ENCODE measurements around the gene CES5A.
"Not testable (repeated sequence)": the region's sequence is repeated elsewhere in the genome, so short reads cannot be mapped to it uniquely, and the experiment has no call there.

Gene CES5A

DNA sequence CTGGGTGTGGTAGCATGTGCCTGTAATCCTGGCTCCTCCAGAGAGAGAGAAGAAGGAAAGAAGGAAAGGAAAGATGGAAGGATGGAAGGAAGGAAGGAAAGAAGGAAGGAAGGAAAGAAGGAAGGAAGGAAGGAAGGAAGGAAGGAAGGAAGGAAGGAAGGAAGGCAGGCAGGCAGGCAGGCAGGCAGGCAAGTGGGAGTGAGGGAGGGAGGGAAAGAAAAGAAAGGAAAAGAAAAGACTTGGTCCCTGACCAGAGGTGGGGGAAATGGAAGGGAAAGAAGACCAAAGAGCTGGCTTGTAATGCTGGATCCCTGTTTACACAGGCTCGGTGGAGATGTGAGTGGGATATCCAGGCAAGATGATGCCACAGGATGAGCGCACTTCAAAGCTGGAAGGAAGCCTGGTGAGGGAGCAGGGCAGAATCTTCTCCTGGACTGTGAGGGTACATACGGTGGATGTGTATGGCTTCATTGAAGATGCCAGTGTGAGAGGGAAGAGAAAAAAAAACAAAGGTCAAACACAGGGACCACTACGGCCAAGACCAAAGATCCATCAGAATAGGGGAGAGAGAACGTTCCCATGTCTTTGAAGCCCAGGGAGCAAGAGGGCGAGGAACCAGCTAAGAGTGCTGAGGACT, 44.4 kb downstream of the CES5A start:
- DNase-seq (ENCODE audit: low read depth in 2 of 2), result no peak

DNA sequence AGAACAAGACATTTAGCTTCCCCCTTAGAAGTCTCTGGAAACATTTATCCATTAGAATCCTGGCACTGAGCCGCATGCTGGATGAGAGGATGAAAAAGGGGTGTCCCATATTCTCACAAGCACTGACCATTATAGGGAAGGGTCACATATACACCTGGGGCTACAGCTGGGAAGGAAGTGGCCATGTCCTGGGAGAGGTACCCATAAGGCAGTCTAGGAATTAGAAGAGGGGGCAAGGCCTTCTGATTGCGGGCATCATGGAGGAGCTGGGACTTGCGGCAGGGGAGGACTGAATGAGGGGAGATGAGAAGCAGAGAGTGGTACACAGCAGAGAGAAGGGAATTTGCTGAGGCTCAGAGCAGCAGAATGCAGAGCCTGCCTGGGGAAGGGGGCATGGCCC, 45.9 kb downstream of the CES5A start:
- not testable (repeated sequence) for DNase-seq (ENCODE audit: low read depth in 2 of 2)

DNA sequence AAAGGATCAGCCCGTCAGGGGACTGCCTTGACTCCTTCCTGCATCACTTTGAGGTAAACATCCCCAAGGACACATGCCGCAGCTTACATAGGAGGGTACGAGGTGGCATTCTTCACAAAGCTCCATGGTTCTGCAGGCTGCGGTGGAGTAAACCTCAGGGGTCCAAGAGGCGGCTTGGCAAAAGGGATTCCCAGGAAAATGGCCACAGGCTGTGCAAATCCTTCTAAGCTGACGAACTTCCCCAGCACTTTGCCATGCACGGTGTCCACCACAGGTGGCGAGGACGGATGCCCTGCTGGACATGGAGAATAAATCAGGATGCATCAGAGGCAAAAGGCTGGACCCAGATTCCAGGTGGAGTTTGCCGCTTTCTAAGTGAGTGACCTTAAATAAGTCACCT, 46.5 kb downstream of the CES5A start:
- no peak for DNase-seq (ENCODE audit: low read depth in 2 of 2)

DNA sequence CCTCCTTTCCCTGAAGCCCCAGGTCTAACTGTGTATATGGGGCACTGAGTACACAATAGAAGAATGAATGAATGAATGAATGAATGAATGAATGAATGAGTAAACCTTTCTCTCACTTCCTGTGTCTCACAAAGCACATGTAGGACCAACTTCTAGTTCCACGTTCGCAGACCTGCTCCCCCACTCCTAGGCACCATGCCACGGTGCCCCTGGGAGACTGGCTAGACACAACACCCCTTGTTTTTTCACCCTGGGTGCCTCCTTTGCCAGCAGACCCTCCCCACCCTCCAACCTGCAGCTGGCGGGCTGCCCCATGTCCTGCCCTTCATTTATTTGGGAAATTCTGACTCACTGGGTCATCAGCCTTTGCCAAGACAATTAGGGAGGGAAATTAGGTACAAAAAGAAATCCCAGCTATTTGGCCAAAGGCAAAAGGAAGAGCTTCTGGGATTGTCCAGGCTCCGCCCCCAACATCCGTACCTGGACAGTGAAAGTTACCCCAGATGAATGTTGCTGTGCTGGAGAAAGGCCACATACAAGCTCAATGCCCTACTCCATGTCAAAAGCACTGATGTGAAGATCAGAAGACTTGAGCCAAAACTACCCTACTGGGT, 50.0 kb downstream of the CES5A start:
- no peak for DNase-seq (ENCODE audit: low read depth in 2 of 2)

DNA sequence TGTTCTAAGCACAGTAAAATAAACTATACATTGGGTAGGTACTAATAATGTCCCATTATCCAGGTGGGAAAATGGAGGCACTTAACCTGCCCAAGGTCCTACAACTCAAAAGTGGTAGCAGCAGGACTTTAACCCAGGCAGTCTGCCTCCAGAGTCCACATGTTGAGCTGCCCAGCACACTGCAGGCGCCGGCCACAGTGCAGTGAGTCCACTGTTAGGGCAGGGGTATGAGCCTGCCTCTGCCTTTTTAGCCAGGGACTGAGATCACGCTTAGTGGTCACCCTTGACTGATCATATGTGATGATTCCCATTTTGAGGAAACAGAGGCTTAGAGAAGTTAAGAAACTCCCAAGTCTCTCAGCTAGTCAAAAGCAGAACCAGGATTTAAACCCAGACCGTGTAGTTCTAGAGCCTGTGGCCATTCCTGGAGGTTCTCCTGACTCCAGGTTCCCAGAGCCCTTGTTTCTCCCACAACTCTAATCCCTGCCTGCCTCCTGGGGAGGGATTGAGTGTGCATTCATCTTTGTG, 50.6 kb downstream of the CES5A start:
- DNase-seq (ENCODE audit: low read depth in 2 of 2), result no peak

DNA sequence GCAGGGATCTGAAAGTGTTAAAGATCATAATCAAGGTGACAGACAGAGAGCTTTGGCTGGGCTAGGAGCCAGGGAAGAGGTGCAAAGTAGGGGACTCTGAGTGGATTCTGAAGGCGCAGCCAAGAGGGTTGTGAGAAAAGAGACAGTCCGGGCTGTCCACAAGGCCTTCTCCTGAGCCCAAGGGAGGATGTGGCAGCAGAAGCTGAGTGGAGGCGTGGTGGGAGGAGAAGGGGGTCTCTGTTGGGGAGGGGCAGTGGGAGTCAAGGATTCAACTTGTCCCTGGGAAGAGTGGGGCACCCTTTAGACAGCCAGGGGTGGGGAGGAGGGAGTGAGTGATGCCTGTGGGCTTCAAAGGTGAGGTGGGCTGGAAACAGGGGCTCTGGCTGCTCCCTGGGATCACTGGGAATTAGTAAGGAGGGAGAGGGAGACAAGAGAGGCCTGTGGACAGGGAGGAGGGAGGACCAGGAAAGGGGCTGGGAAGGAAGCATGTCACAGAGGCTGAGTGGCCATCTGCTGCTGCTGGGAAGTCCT, 52.8 kb downstream of the CES5A start:
- DNase-seq (ENCODE audit: low read depth in 2 of 2), result no peak

DNA sequence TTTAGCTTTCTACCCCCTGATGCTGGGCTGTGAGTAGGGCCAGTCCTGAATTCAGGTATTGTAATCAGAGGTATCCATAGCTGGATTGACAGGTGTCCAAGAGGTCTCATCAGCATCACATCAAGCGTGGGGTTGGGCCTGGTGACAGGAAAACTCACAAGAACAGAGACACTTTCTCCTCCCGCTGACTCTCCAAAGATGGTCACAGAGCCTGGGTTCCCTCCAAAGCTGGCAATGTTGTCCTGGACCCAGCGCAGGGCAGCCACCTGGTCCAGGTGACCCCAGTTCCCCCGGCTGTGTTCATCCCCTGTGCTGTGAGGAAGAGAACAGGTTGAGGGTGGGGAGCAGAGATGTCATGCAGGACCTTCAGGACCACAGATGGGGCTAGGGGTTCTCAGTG, 54.0 kb downstream of the CES5A start:
- no peak for DNase-seq (ENCODE audit: low read depth in 2 of 2)

DNA sequence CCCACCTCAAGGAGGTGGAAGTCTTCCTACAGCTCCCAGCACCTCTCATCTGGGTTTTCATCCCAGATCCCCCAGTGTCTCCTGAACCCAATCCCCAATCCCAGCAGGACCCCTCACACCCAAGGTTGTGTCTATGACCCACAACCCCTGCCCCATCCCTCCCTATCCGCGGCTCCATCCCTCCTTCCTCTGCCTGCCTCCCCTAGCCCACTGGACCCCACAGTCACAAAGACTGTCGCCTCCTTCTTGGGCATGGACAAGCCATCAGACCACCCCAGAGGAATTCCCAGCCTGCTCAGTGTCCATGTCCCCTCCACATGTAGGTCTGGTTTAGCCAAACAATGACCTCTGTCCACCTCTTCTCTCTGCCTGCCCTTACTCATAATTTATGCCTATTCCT, 54.6 kb downstream of the CES5A start:
- DNase-seq (ENCODE audit: low read depth in 2 of 2), result no peak

DNA sequence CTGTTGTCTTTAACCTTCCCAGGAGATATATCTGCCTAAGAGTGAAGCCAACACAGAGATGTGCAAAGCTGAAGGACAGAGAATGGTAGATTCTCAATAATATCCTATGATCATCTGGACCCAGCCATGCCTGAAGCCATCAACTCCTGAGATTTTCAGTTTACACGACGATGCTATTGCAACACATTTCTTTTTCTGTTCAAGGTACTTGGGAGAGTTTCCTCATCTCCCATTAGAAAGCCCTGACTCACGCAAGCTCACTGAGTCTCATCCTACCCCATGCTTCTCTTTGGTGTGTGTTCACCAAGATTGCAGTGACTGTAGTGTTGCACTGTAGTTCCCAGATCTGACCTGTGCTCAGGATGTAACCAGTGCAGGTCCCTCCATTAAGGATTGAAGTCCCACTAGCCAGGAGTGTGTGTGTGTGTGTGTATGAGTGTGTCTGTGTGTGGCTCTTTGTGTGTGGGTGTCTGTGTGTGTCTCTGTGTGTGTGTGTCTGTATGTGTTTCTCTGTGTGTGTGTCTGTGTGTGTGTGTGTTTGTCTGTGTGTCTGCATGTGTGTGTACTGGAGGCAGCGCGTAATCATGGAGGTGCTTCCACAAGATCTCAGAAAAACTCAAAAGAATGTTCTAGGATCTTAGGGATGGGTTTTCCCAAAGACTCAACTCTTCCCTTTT, 57.8 kb downstream of the CES5A start:
- no peak for DNase-seq (ENCODE audit: low read depth in 2 of 2)

DNA sequence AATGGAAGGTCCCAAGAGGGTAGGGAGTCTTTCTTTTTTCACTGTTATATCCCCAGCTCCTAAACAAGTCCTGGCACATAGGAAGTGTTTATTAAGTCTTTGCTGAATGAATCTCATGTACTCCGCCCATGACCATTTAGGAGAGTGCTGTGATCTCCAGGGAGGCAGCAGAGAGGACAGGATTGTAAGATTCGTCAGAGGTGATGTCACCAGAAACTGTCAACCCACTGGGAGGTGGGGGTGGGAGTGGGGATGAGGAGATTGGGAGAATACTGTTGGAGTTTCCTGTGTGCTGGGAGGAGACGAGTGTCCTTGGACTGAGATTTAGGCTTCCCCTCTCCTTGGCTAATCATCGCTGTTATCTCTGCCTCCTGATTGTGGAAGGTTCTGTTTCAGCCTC, 59.0 kb downstream of the CES5A start:
- not testable (repeated sequence) for DNase-seq (ENCODE audit: low read depth in 2 of 2)

DNA sequence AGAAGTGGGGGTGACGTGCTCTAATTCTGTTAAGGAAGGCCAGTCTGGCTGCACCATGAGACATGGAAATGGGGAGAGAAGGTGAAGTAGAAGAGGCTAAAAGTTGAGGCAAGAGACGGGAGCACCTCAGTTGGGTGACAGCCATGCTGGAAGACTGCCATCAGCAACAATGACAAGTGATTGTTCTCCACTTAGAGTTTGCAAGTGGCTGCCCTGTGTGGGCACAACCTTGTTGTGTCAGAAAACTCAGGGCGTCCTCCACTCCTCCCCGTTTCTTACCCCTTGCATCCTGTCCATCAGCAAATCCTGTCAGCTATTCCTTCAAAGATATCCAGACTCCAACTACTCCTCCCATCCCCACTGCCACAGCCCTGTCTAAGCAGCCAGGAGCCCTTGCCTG, 59.9 kb downstream of the CES5A start:
- DNase-seq (ENCODE audit: low read depth in 2 of 2), result no peak

DNA sequence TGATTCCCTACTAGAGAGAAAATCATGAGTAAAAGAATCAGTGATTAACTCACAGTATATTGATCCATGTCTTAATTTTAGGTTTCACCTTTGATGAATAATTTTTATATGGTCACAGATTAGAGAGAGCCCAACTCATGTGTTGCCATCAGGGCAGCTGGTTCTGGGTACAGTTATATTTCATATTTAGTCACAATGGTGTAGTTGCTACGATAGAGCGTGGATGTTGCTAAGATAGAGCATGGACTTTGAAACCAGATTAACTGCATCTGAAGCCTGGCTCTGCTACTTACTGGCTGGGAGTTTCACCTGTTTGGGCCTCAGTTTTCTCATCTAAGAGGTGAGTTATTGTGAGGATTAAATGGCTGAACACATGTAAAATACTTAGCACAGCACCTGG, 61.0 kb downstream of the CES5A start:
- not testable (repeated sequence) for DNase-seq (ENCODE audit: low read depth in 2 of 2)

DNA sequence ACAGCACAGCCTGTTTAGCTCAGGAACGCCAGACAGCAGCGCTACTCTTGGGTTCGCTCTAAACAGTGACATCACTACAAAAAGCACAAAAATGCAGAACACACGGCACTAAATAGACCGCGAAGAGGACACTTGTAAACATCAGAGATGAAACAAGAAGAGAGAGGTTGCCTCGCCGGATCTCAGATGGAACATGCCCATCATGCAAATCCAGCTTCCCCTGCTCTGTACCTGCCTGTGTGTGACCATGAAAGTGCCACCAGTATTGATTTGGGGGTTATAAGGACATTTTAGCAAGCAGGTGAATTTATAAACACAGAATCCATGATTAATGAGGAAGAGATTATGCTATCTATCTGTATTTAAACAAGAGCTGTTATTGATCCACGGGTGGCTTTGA, 61.4 kb downstream of the CES5A start:
- not testable (repeated sequence) for DNase-seq (ENCODE audit: low read depth in 2 of 2)

DNA sequence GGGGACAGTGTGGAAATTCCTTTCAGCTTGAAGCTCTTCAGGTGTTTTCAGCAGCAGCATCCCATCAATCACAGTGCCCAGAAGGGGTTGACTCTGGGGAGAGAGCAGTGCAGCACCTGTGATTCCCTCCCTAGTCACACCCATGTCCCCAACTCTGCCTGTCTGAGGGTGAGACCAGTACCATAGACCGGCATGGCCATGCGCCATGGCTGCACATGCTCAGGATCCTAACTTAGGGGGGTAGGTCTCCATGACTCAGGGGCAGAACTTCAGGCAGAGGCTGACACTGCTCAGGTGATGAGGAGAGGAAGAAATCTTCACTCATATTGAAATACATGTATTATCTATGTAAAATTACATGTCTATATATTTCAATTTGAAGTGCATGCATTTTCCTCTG, 62.2 kb downstream of the CES5A start:
- no peak for DNase-seq (ENCODE audit: low read depth in 2 of 2)

DNA sequence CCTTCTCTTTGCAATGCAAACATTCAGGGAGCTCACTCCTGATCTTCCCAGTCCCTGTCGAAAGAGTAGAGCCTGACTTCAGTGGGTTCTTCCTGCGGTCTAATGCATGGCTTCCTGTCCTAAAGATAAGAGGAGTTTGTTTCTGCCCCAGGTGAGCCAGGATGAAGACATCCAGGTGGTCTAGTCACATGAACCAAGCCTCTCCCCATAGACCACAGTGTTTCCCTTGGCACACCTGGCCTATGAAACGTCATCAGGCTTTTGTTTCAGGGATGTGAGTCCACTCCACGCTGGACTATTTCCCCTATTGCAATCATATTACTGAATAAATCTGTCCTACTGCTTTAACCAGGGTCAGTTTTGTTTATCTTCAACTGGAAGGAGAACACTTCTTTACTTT, 63.4 kb downstream of the CES5A start:
- no peak for DNase-seq (ENCODE audit: low read depth in 2 of 2)

DNA sequence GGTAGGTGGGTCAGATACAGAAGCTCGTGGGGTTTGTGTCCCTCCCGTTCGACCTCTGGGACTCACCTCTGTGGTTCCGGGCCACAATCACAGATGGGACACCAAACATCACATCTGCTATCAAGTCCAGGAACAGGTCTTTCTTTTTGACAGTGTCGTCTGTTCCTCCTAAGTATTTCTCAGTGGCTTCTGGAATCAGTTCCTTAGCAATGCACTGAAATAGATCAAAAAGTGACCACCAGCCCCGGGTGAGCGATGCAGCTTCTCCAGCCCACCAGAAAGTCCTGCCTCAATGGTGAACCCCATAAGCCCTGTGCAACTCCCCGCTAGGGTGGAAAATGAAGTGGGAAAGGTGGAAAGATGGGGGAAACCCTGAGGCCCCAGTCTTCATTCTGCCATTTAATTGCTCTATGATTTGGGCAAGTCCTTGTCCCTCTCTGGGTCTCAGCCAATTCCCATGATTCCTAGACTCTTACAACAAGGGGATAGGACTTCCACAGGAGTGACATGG, 64.7 kb downstream of the CES5A start:
- no peak for DNase-seq (ENCODE audit: low read depth in 2 of 2)

DNA sequence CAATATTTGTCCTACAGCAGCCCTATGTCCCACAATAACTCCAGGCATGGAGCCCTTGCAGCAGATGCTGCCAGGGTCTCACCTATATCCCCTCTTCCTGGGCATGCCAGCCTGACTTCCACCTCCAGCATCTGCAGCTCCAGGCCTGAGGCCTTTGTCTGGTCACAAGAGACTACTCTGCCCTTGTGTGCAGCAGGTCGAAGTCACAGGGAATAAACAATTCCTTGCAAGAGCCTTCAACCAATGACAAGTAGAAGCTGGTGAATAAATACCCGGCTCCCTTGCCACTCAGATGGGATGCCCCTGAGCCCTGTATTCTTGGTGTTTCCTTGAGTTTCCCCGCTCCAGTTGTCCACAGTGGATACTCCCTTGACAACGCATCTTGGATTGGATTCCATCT, 65.3 kb downstream of the CES5A start:
- DNase-seq (ENCODE audit: low read depth in 2 of 2), result no peak

DNA sequence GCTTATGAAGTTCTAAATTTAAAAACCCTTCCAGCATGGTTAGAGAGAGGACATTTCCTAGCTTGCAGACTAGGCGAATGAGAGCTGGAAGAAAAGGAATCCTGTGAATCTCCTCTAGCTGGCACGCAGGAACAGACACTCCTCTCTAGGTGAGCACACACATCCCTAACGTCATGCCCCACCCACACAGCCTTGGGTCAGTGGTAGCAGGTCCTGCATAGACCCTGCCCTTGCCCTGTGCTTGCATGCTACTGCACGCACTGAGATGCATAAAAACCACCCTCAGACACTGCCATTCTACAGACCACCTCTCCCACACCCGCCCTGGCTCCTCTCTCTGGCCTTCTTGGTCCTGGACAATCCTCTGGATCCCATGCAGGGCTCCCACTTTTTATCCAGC, 65.8 kb downstream of the CES5A start:
- no peak for DNase-seq (ENCODE audit: low read depth in 2 of 2)

DNA sequence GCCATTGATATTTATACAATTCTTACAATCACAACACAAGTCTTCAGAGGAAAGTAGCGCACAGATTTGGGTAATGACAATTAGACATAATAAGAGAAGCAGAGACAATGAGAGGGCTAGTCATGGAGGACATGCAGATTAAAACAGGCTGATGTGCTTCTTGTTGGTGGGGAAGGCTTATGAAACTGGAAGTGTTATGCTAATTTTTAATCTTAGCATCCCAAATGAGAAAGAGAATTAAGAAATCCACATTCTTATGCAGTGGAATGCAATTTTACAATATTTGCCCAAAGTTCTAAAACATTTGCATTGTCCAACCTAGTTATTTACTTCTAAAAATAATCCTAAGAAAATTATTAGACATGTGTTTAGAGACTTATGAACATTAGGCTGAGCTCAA, 66.9 kb downstream of the CES5A start:
- not testable (repeated sequence) for DNase-seq (ENCODE audit: low read depth in 2 of 2)

DNA sequence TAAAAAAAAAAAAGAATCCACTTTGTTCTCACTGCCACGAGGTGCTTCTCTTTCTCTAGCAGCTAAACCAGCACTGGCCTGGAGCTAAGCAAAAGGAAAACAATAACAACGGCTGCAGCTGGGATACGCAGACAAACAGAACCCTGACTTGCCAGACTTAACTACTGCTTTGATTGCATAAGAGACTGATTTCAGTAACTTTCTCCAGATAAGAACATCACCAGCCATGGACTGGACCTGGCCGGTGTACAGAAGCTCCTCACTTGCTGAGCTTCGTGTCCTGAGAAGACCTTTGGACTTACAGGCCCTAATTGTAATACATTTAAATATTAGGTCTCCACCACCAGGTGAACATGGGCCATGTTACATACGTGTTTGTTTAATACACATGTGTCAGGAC, 70.1 kb downstream of the CES5A start:
- DNase-seq (ENCODE audit: low read depth in 2 of 2), result not testable (repeated sequence)

DNA sequence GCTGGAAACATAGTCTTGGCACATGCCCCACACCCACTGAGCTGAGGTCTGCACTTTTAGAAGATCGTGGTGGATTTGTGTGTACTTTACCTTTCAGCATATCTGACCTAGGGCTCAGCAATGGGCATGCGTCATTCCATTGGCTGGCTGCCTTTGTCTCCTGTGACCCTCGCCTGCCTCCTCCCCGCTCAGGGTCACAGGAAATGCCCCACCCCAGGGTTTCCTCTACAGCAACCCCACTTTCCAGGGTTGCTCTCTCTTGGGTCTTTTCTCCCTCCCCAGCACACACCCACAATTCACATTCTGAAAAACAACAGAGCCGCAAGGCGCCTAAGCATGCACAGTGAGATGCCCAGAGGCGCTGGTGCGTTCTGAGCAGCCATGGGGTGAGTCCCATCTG, 71.5 kb downstream of the CES5A start:
- not testable (repeated sequence) for DNase-seq (ENCODE audit: low read depth in 2 of 2)
